ENCODE data around the gene TMEM273. TPM values are rescaled to one million over a fixed set of nuclear protein-coding genes. Genes with fewer than 3 reads are reported as not detected.

The TMEM273 gene
- total RNA-seq, 4 donors from 2014 or later: 2.7 to 16.2 (median 10.2) TPM

GRCh38 chr10:49141541-49142332, 46.5 kb downstream of the TMEM273 start:
- no peak for DNase-seq
- H3K4me3 ChIP-seq: no peak overlapping the region
- no peaks in the 10 kb centered on the region for H3K36me3 ChIP-seq
- no peaks in the 10 kb centered on the region for H3K9me3 ChIP-seq
- no peak overlapping the region for H3K27ac ChIP-seq
- H3K27me3 ChIP-seq: no peaks in the 10 kb centered on the region
- H3K4me1 ChIP-seq: no peaks in the 10 kb centered on the region
- no peak for TF ChIP-seq CTCF (IDR thresholded peaks at IDR 0.05)
- no peak for TF ChIP-seq POLR2A (IDR thresholded peaks at IDR 0.05)

GRCh38 chr10:49140304-49141177, 47.6 kb downstream of the TMEM273 start:
- Histone ChIP-seq H3K4me1 (no peaks in the 10 kb centered on the region), H3K9me3 (no peaks in the 10 kb centered on the region), H3K27me3 (no peaks in the 10 kb centered on the region), H3K36me3 (no peaks in the 10 kb centered on the region), H3K27ac (peak overlapping the region in 1 of 4 donors; percentile 53), H3K4me3 (no peak overlapping the region)
- TF ChIP-seq POLR2A (IDR thresholded peaks at IDR 0.05) (no peak), CTCF (IDR thresholded peaks at IDR 0.05) (no peak)
- DNase-seq: no peak

GRCh38 chr10:49139846-49140195, 48.4 kb downstream of the TMEM273 start:
- no peak for TF ChIP-seq POLR2A (IDR thresholded peaks at IDR 0.05)
- TF ChIP-seq CTCF (IDR thresholded peaks at IDR 0.05): no peak
- no peak overlapping the region for H3K4me3 ChIP-seq
- H3K4me1 ChIP-seq: peaks cover 0 to 1% (median 0%) of the 10 kb centered on the region in 4 donors
- H3K27ac ChIP-seq: peak overlapping the region; percentile 21 to 53 (median 40)
- no peak for DNase-seq
- H3K36me3 ChIP-seq: no peaks in the 10 kb centered on the region
- H3K27me3 ChIP-seq: no peaks in the 10 kb centered on the region
- no peaks in the 10 kb centered on the region for H3K9me3 ChIP-seq

- DNase-seq: no peak
- no peak overlapping the region for H3K4me3 ChIP-seq
- H3K27me3 ChIP-seq: no peaks in the 10 kb centered on the region
- peaks cover 0 to 3% (median 0%) of the 10 kb centered on the region in 4 donors for H3K4me1 ChIP-seq
- peak overlapping the region; percentile 37 to 53 (median 44) for H3K27ac ChIP-seq
- TF ChIP-seq POLR2A (IDR thresholded peaks at IDR 0.05) (no peak), CTCF (IDR thresholded peaks at IDR 0.05) (no peak)
- no peaks in the 10 kb centered on the region for H3K9me3 ChIP-seq
- H3K36me3 ChIP-seq: no peaks in the 10 kb centered on the region
Measured at GRCh38 chr10:49139028-49139845, 49.0 kb downstream of the TMEM273 start.

GRCh38 chr10:49138361-49138891, 49.8 kb downstream of the TMEM273 start:
- no peak overlapping the region for H3K4me3 ChIP-seq
- peak overlapping the region in 3 of 4 donors; percentile 37 to 53 (median 45) for H3K27ac ChIP-seq
- no peaks in the 10 kb centered on the region for H3K36me3 ChIP-seq
- TF ChIP-seq POLR2A (IDR thresholded peaks at IDR 0.05) (no peak), CTCF (IDR thresholded peaks at IDR 0.05) (no peak)
- no peaks in the 10 kb centered on the region for H3K27me3 ChIP-seq
- no peaks in the 10 kb centered on the region for H3K9me3 ChIP-seq
- peaks cover 0 to 3% (median 0%) of the 10 kb centered on the region in 4 donors for H3K4me1 ChIP-seq
- DNase-seq: no peak
